Epithelial cell of esophagus (primary cell): ENCODE measurements around the gene GRK2.

Experiments
- DNase-seq: peaks from one replicate; pipeline ENCODE4 v3.0.0; 2010; ENCODE audit warnings: low read depth
- H3K4me3 ChIP-seq: 2 replicates; pipeline ENCODE4 v1.5.1; 2011; ENCODE audit warnings: mild to moderate bottlenecking, low read length, control low read depth
- TF ChIP-seq, protein P1 (sequence below): IDR thresholded peaks from 2 replicates; pipeline ENCODE4 v1.5.1; 2011; ENCODE audit warnings: low read depth, mild to moderate bottlenecking, low read length, control low read depth, inconsistent platforms; ENCODE audit not compliant: insufficient read depth; ENCODE audit errors: missing control alignments

GRK2 gene

DNA sequence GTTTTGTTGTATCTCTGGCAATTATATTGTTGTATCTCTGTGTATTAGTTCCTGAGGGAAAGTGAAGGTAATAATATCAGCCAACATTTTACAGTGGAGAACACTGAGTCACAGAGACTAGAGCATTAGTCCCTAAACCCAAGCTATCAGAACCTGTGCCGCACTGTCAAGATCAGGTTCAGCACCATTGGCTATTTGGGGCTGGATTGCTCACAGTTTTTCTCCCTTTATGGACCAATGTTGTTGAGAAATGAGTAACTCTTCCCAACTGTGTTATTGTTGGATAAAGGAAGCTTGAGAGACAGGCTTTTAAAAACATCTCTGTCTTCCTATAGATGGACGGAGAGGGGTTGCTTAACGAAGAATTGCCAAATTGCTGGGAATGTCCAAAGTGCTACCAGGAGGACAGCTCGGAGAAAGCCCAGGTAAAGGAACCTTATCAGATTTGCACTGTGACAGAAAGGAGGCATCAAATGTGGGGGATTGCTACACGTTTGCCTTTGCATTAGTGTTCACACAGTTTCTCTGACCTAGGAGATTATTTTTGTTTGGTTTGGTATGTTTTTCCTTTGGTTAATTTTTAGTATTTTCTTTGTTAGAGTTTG, 18.2 kb upstream of the GRK2 start:
- H3K4me3 ChIP-seq: no peak overlapping the region

DNA sequence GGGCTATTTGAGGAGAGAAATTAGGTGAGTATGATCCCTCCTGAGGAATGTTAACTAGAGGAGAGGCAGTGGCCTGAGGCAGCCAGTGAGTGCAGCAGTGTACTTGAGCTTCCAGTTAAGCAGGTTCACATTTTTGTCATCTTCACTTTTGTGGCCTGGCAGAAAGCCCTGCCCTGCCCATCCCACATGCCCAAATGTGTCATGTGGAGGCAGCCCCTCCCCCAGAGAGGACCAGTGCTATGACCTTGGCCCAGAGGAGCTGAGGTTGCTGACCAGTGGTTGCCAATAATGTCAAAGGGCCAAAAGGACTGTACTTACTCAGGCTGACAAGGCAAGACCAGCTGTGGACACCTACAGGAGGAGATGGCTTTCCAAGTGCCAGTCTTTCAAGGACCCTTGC, 17.6 kb upstream of the GRK2 start:
- DNase-seq: peak; percentile 96
- no peak overlapping the region for H3K4me3 ChIP-seq
- TF ChIP-seq, protein P1, sequence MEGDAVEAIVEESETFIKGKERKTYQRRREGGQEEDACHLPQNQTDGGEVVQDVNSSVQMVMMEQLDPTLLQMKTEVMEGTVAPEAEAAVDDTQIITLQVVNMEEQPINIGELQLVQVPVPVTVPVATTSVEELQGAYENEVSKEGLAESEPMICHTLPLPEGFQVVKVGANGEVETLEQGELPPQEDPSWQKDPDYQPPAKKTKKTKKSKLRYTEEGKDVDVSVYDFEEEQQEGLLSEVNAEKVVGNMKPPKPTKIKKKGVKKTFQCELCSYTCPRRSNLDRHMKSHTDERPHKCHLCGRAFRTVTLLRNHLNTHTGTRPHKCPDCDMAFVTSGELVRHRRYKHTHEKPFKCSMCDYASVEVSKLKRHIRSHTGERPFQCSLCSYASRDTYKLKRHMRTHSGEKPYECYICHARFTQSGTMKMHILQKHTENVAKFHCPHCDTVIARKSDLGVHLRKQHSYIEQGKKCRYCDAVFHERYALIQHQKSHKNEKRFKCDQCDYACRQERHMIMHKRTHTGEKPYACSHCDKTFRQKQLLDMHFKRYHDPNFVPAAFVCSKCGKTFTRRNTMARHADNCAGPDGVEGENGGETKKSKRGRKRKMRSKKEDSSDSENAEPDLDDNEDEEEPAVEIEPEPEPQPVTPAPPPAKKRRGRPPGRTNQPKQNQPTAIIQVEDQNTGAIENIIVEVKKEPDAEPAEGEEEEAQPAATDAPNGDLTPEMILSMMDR: no peak

More for the DNA sequence above, 18.2 kb upstream of the GRK2 start:
- TF ChIP-seq, protein P1: no peak
- DNase-seq: peak; percentile 61

DNA sequence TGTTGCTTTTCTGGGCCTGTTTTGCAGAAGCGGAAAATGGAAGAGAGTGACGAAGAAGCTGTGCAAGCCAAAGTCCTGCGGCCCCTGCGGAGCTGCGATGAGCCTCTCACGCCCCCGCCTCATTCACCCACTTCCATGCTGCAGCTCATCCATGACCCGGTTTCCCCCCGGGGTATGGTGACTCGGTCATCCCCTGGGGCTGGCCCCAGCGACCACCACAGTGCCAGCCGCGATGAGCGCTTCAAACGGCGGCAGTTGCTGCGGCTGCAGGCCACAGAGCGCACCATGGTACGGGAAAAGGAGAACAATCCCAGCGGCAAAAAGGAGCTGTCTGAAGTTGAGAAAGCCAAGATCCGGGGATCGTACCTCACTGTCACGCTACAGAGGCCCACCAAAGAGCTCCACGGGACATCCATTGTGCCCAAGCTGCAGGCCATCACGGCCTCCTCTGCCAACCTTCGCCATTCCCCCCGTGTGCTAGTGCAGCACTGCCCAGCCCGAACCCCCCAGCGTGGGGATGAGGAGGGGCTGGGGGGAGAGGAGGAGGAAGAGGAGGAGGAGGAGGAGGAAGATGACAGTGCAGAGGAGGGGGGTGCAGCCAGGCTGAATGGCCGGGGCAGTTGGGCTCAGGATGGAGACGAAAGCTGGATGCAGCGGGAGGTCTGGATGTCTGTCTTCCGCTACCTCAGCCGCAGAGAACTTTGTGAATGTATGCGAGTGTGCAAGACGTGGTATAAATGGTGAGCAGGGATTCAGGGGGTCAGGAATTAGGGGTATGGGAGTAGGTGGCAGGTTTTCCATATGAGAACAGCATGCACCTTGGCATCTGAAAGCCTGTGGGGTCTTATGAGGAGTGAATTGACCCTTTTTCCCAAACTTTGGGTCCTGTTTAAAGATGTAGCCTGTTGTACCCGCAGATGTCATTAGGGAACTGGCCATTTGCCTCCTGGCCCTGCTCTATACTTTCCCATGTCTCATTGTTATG, 15.9 kb upstream of the GRK2 start:
- no peak for DNase-seq
- TF ChIP-seq, protein P1: no peak
- no peak overlapping the region for H3K4me3 ChIP-seq

DNA sequence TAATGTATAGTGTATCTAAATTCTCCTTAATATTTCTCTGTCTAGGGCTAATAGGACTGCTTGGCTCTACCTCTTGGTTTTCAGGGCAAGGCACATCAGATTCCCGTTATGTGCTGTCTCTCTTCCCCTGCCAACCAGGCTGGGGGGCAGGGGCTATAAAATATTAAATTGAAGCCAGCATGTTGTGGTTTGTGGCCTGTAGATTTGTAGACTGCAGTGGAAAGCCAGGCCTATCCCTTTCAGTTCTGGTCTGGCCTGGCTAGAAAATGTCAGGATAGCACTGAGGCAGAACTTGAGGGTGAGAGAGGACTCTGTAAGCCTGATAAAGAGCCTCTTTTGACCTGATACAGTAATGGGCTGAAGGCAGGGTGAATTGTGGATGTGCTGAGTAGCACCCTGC, 14.4 kb upstream of the GRK2 start:
- TF ChIP-seq, protein P1: no peak

DNA sequence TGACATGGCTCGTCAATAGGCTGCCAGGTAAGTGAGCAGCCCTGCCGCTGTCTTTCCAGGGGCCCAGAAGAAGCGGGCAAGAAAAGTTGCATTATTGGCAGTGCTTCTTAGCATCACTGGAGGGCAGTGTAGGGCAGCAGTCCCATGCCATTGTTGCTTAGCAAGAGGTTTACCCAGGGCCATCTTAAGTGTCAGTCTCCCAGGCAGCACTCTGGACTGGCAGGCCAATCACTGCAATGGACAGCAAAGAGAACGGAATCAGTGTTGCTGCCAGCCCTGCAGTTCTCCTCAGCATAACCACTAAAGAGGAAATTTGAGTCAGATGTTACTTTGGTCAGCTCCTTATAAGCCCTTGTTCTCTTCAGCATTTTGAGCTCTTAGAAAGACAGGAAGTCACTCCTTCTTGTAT, 13.4 kb upstream of the GRK2 start:
- no peak overlapping the region for H3K4me3 ChIP-seq
- peak; percentile 75 for DNase-seq
- TF ChIP-seq, protein P1: peak; percentile 68

More for the DNA sequence above, 14.4 kb upstream of the GRK2 start:
- no peak for DNase-seq
- no peak overlapping the region for H3K4me3 ChIP-seq

DNA sequence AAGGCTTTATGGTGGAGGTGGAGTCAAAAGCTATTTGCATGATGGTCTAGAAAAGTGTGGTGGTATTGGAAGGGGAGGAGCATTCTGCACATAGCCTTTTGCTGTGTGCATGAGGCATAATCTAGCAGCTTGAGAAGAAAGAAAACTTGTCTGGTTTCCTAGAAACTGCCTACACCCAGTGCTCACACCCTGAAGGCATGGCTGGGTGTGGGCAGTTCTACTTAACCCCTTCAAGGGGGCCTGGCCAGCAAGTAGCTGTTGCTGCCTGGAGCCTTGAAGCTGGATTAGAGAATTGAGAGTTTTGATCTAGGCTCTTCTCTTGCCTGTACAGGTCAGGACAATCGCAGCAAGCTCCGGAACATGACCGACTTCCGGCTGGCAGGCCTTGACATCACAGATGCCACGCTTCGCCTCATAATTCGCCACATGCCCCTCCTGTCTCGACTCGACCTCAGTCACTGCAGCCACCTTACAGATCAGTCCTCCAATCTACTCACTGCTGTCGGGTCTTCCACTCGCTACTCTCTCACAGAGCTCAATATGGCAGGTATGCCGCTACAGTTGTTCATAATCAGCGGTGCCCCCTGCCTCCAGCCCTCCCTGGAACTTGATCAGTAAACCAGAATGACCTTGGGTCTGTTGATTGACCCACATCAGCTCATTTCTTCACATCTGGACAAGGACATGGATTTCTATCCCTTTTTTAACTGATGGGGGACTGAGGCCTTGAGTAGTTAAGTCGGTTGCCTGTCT, 12.2 kb upstream of the GRK2 start:
- no peak overlapping the region for H3K4me3 ChIP-seq
- TF ChIP-seq, protein P1: no peak

More for the DNA sequence above, 12.2 kb upstream of the GRK2 start:
- DNase-seq: peak; percentile 84
